ENCODE results near the gene SLU7.

DNA sequence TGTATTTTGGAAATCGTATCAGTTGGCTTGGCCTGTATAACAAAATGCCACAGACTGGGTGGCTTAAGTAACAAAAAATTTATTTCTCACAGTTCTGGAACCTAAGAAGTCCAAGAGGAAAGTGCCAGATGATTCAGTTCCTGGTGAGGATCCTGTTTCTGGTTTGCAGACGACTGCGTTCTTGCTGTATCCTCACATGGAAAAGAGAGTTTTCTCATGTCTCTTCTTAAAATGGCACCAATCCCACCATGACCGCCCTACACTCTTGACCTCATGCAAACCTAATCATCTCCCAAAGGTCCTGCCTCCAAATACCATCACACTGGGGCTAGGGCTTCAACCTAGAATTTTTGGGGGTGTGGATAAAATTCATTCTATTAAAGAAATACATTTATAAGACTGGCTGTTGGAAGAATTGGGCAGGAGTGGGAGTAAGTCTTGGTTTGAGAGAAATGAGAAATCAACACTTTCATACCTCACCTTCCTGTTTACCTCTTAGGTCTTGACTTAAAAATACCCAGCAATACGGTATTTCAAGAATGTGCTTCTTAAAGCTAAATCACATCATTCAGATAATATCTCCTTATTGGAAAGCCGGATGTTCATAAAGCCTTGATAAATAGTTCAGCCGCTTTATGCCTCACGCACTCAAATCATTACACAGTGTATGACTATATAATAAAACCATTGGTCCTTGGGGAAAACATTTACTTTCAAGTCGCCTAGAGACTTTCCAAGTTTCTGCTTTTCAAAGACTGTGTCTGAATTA lies 31.5 kb upstream of the SLU7 start:
- TF ChIP-seq, protein P1, sequence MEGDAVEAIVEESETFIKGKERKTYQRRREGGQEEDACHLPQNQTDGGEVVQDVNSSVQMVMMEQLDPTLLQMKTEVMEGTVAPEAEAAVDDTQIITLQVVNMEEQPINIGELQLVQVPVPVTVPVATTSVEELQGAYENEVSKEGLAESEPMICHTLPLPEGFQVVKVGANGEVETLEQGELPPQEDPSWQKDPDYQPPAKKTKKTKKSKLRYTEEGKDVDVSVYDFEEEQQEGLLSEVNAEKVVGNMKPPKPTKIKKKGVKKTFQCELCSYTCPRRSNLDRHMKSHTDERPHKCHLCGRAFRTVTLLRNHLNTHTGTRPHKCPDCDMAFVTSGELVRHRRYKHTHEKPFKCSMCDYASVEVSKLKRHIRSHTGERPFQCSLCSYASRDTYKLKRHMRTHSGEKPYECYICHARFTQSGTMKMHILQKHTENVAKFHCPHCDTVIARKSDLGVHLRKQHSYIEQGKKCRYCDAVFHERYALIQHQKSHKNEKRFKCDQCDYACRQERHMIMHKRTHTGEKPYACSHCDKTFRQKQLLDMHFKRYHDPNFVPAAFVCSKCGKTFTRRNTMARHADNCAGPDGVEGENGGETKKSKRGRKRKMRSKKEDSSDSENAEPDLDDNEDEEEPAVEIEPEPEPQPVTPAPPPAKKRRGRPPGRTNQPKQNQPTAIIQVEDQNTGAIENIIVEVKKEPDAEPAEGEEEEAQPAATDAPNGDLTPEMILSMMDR (IDR thresholded peaks at IDR 0.05): no peak
- no peak for TF ChIP-seq EP300 (IDR thresholded peaks at IDR 0.05)
- no peak for TF ChIP-seq POLR2A (IDR thresholded peaks at IDR 0.05; ENCODE audit: low read depth)
- no peak for TF ChIP-seq POLR2AphosphoS5 (IDR thresholded peaks at IDR 0.05)
